Esophagus squamous epithelium (tissue), 5 donors: ENCODE measurements around the gene PPP3R2. TPM values are rescaled to one million over a fixed set of nuclear protein-coding genes. Genes with fewer than 3 reads are reported as not detected.

ENCODE experiments used
- DNase-seq: peaks from one replicate; lab custom pipeline; 2025; lab: John Stamatoyannopoulos, UW
- H3K27ac ChIP-seq, 4 donors: fragments of 200-600 bp; sonication (generic); one replicate each; pipeline ENCODE4 v1.5.1; 2016 to 2019; ENCODE audit warnings: mild to moderate bottlenecking in 1 of 4
- H3K27me3 ChIP-seq, 4 donors: fragments of 200-600 bp; sonication (generic); 1 replicate in 3 of 4; 2 replicates in 1 of 4; pipeline versions ENCODE4 v1.5.1 to v1.6.0; 2017 to 2021; ENCODE audit warnings: antibody characterized with exemption in 1 of 4
- H3K36me3 ChIP-seq, 3 donors: fragments of 200-600 bp; sonication (generic); one replicate each; pipeline ENCODE4 v1.5.1; 2016 to 2019
- H3K4me1 ChIP-seq, 3 donors: fragments of 200-600 bp; sonication (generic); one replicate each; pipeline ENCODE4 v1.5.1; 2017 to 2019
- H3K4me3 ChIP-seq, 4 donors: fragments of 200-600 bp; sonication (generic); 1 replicate in 3 of 4; 2 replicates in 1 of 4; pipeline ENCODE4 v1.5.1; 2016 to 2019; ENCODE audit warnings: mild to moderate bottlenecking in 2 of 4, moderate library complexity in 1 of 4
- H3K9me3 ChIP-seq, 3 donors: fragments of 200-600 bp; sonication (generic); one replicate each; pipeline ENCODE4 v1.5.1; 2016 to 2019
- CTCF ChIP-seq, 6 experiments: fragments of 450-650 bp in 4 of 6; fragments of 200-600 bp in 2 of 6; sonication (generic) in 2 of 6; IDR thresholded peaks; one replicate each; pipeline ENCODE4 v1.5.1; 2016 to 2019; ENCODE audit warnings: antibody characterized with exemption in 6 of 6, mild to moderate bottlenecking in 4 of 6, moderate library complexity in 4 of 6
- POLR2A ChIP-seq, 4 donors: fragments of 450-650 bp; IDR thresholded peaks; one replicate each; pipeline ENCODE4 v1.6.1; 2017; ENCODE audit warnings: antibody characterized with exemption in 4 of 4, mild to moderate bottlenecking in 4 of 4, moderate library complexity in 3 of 4
- WGBS, 2 donors: methylation state at CpG; one replicate each; pipeline ENCODE4 v1.1.5; 2018; 5-methylcytosine and 5-hydroxymethylcytosine counted together
- intact Hi-C: fragments of 100-400 bp; cut with DNase I; formaldehyde crosslinking; loops from one replicate; pipeline ENCODE4 v1.15.0; 2022
- total RNA-seq, 4 donors: library from RNA; depleted of rRNA; stranded (reverse); fragments of >200 nt; gene quantifications; one replicate each; pipeline ENCODE4 v1.1.0, GENCODE V29; 2016
- donor health status: DM: yes; HTN: yes; CAD: no.

The PPP3R2 gene
- total RNA-seq: not detected

GRCh38 chr9:101594796-101595195 is at the start of gene PPP3R2:
Gene PPP3R2, minus strand, starts transcription at chr9:101594969. Its CDS starts 48 bp downstream, at chr9:101594921.
- intact Hi-C loops: no loop called here
- TF ChIP-seq CTCF (IDR thresholded peaks at IDR 0.05): no peak
- no peak for TF ChIP-seq POLR2A (IDR thresholded peaks at IDR 0.05)
- Histone ChIP-seq H3K4me1 (no peaks in the 10 kb centered on the region), H3K27me3 (peaks cover 0 to 3% (median 0%) of the 10 kb centered on the region in 4 donors), H3K4me3 (no peak within 1 kb of the TSS), H3K27ac (no peak within 1 kb of the TSS), H3K9me3 (no peaks in the 10 kb centered on the region), H3K36me3 (no peaks in the 10 kb centered on the region)
- no peak for DNase-seq
- 81 to 84% methylated on average over 2 to 9 of the region's 19 CpGs for WGBS, 2 donors

GRCh38 chr9:101639785-101640665 is 45.3 kb upstream of the PPP3R2 start:
- Histone ChIP-seq H3K4me1 (no peaks in the 10 kb centered on the region), H3K36me3 (no peaks in the 10 kb centered on the region), H3K4me3 (no peak overlapping the region), H3K27ac (no peak overlapping the region), H3K9me3 (no peaks in the 10 kb centered on the region), H3K27me3 (no peaks in the 10 kb centered on the region)
- TF ChIP-seq CTCF (IDR thresholded peaks at IDR 0.05) (no peak), POLR2A (IDR thresholded peaks at IDR 0.05) (no peak)
- no peak for DNase-seq
- 57 to 63% methylated on average over 2 of the region's 2 CpGs for WGBS, 2 donors
- intact Hi-C loops: no loop called here

GRCh38 chr9:101639311-101639710 is 44.5 kb upstream of the PPP3R2 start:
- DNase-seq: no peak
- no peak for TF ChIP-seq CTCF (IDR thresholded peaks at IDR 0.05)
- TF ChIP-seq POLR2A (IDR thresholded peaks at IDR 0.05): no peak
- Histone ChIP-seq H3K36me3 (no peaks in the 10 kb centered on the region), H3K4me1 (no peaks in the 10 kb centered on the region), H3K9me3 (no peaks in the 10 kb centered on the region), H3K27me3 (no peaks in the 10 kb centered on the region), H3K27ac (no peak overlapping the region), H3K4me3 (no peak overlapping the region)
- 22 to 35% methylated on average over 1 of the region's 1 CpG for WGBS, 2 donors
- intact Hi-C loops: no loop called here

- TF ChIP-seq CTCF (IDR thresholded peaks at IDR 0.05) (no peak), POLR2A (IDR thresholded peaks at IDR 0.05) (no peak)
- DNase-seq: no peak
- H3K9me3 ChIP-seq: no peaks in the 10 kb centered on the region
- no peak overlapping the region for H3K4me3 ChIP-seq
- intact Hi-C loops: no loop called here
- WGBS, 2 donors: 61 to 66% methylated on average over 3 of the region's 3 CpGs
- no peak overlapping the region for H3K27ac ChIP-seq
- no peaks in the 10 kb centered on the region for H3K27me3 ChIP-seq
- no peaks in the 10 kb centered on the region for H3K4me1 ChIP-seq
- H3K36me3 ChIP-seq: no peaks in the 10 kb centered on the region
Observed at GRCh38 chr9:101636247-101636646, 41.5 kb upstream of the PPP3R2 start.

GRCh38 chr9:101635473-101635872 is 40.7 kb upstream of the PPP3R2 start:
- no peaks in the 10 kb centered on the region for H3K9me3 ChIP-seq
- no peak overlapping the region for H3K4me3 ChIP-seq
- no peak overlapping the region for H3K27ac ChIP-seq
- H3K36me3 ChIP-seq: no peaks in the 10 kb centered on the region
- TF ChIP-seq POLR2A (IDR thresholded peaks at IDR 0.05) (no peak), CTCF (IDR thresholded peaks at IDR 0.05) (no peak)
- H3K27me3 ChIP-seq: no peaks in the 10 kb centered on the region
- DNase-seq: no peak
- no peaks in the 10 kb centered on the region for H3K4me1 ChIP-seq
- 92% methylated on average over 1 of the region's 1 CpG for WGBS, 2 donors
- intact Hi-C loops: no loop called here
